Nephron (organoid): Measurements from ENCODE around the gene MACROD2.

Experiments
- H3K27ac Mint-ChIP-seq, 3 experiments: 2 replicates each; pipeline ENCODE4 v1.8.0; 2020; ENCODE audit warnings: mixed read lengths in 3 of 3, mild to moderate bottlenecking in 2 of 3, moderate library complexity in 1 of 3
- H3K27me3 Mint-ChIP-seq: 2 replicates; pipeline ENCODE4 v1.8.0; 2021; ENCODE audit warnings: low read depth, mild to moderate bottlenecking, moderate library complexity, mixed read lengths
- H3K36me3 Mint-ChIP-seq: 2 replicates; pipeline ENCODE4 v1.8.0; 2020; ENCODE audit warnings: low read depth, mixed read lengths
- H3K4me1 Mint-ChIP-seq: 2 replicates; pipeline ENCODE4 v1.8.0; 2020; ENCODE audit warnings: mixed read lengths
- H3K4me3 Mint-ChIP-seq, 3 experiments: 2 replicates each; pipeline ENCODE4 v1.8.0; 2020; ENCODE audit warnings: mild to moderate bottlenecking in 3 of 3, mixed read lengths in 3 of 3, moderate library complexity in 2 of 3
- H3K9me3 Mint-ChIP-seq: 2 replicates; pipeline ENCODE4 v1.8.0; 2020; ENCODE audit warnings: mixed read lengths
- TF ChIP-seq, protein P1 (sequence below), 3 experiments: fragments of 200-600 bp; sonication (generic); IDR thresholded peaks; one replicate each; pipeline ENCODE4 v1.5.0; 2021; ENCODE audit warnings: antibody characterized with exemption in 3 of 3; ENCODE audit not compliant: unreplicated experiment in 3 of 3

Gene MACROD2

DNA sequence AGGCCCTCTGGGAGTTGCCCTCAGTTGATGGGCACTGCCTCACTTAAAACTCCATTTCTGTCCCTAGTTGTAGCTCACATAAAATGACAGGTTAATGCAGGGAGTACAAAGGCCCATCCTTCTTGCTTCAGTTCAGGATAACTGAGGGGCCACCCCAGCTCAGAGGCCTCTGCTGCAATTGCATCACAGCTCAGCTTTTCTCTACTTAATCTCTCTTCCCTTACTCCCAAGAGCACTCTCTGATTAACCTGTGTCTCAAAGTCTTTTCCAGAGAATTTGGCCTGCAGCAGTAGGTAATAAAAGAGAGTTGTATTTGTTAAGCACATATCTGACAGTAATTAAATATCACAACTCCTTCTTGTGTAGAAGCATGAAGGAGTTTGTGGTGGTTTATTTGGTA, 383.0 kb downstream of the MACROD2 start:
- H3K27me3 Mint-ChIP-seq, result no peaks in the 10 kb centered on the region
- TF ChIP-seq, protein P1, sequence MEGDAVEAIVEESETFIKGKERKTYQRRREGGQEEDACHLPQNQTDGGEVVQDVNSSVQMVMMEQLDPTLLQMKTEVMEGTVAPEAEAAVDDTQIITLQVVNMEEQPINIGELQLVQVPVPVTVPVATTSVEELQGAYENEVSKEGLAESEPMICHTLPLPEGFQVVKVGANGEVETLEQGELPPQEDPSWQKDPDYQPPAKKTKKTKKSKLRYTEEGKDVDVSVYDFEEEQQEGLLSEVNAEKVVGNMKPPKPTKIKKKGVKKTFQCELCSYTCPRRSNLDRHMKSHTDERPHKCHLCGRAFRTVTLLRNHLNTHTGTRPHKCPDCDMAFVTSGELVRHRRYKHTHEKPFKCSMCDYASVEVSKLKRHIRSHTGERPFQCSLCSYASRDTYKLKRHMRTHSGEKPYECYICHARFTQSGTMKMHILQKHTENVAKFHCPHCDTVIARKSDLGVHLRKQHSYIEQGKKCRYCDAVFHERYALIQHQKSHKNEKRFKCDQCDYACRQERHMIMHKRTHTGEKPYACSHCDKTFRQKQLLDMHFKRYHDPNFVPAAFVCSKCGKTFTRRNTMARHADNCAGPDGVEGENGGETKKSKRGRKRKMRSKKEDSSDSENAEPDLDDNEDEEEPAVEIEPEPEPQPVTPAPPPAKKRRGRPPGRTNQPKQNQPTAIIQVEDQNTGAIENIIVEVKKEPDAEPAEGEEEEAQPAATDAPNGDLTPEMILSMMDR (IDR thresholded peaks at IDR 0.05; ENCODE audit: unreplicated experiment in 3 of 3), result no peak
- no peaks in the 10 kb centered on the region for H3K36me3 Mint-ChIP-seq
- H3K4me1 Mint-ChIP-seq, result peaks cover 21% of the 10 kb centered on the region
- no peak overlapping the region for H3K4me3 Mint-ChIP-seq
- peaks cover 4% of the 10 kb centered on the region for H3K9me3 Mint-ChIP-seq
- no peak overlapping the region for H3K27ac Mint-ChIP-seq

DNA sequence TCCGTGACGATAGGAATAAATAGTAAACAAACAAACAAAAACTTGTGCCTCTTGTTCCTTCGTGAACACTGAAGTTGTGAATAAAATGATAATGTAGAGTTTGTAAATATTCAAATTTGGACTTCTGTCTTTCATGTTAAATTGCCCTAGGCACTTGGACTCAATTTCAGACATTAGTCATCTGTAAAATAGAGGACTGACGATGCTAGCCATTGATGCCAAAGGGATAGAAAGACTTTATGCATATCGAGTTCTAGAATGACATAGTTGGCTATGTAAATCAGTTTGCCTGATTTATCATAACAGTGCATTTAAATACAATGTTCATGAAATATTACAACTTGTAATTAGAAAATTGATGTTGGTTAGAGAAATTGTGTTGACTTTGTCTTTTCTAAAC, 388.0 kb downstream of the MACROD2 start:
- Mint-ChIP-seq H3K4me3 (no peak overlapping the region), H3K9me3 (peaks cover 15% of the 10 kb centered on the region), H3K4me1 (peaks cover 15% of the 10 kb centered on the region), H3K27ac (no peak overlapping the region), H3K27me3 (no peaks in the 10 kb centered on the region), H3K36me3 (no peaks in the 10 kb centered on the region)
- TF ChIP-seq, protein P1 (IDR thresholded peaks at IDR 0.05; ENCODE audit: unreplicated experiment in 3 of 3), result no peak

DNA sequence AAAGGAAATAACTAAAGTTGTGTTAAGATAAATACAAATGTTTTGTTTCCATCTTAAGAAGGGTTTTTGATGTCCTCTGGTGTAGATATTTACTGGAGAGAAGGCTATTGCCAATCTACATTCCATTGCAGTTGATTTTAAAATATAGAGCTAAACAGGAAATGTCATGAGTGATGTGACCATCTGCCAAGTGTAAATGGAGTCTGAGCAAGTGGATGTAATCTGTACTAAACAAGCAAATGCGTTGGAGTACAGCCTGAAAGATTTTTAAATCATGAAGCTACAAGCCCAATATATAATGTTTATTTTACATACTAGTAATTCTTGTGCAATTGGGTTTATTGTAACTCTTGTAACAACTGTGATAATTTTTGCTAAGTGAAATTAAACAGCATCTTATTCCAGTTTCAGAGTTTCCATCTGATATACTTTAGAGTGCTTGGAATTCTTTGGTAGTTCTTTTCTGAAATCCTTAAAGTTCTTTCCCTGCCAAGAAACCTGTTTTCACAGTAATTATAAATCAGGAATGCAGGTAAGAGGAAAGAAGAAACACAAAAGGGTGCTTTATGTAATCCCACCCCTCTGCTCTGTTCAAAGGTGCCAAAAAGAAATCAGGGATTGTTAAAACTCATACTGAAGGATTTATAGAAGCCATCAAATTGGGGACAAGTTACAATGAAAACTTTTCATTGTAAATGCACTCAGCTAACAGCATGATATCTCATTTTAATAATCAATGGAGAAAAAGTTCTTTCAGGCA, 389.3 kb downstream of the MACROD2 start:
- peak overlapping the region in 2 of 3 experiments; percentile 12 to 33 for H3K27ac Mint-ChIP-seq
- no peak overlapping the region for H3K4me3 Mint-ChIP-seq
- no peaks in the 10 kb centered on the region for H3K36me3 Mint-ChIP-seq
- peaks cover 9% of the 10 kb centered on the region for H3K4me1 Mint-ChIP-seq
- TF ChIP-seq, protein P1 (IDR thresholded peaks at IDR 0.05; ENCODE audit: unreplicated experiment in 3 of 3), result no peak
- H3K27me3 Mint-ChIP-seq, result no peaks in the 10 kb centered on the region
- H3K9me3 Mint-ChIP-seq, result peaks cover 22% of the 10 kb centered on the region

DNA sequence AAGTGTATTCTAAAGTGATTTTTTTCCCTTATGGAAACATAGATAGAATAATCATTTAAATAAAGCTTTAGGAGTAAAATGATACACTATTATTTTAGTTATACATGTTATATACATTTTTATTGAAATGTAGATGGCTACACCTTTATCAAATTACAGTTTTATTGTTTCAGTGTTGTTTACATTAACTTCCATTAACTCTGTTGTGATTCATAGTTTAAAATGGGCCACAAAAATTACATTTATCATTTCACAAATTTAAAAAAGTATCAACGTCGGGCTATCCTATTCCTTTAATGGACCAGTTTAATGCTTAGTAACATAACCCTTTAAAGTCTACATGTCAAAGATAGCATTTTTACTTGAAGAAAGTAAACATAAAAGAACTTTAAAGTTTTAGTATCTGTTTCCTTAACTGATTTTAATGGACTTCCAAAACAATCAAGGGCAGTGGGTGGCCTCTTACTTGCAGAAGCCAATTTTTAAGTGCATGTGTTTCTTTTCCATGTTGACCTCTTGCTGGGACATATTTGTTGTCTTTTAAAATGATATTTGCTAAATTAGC, 389.9 kb downstream of the MACROD2 start:
- Mint-ChIP-seq H3K9me3 (peaks cover 23% of the 10 kb centered on the region), H3K4me1 (peaks cover 9% of the 10 kb centered on the region), H3K27ac (no peak overlapping the region), H3K4me3 (no peak overlapping the region), H3K36me3 (no peaks in the 10 kb centered on the region), H3K27me3 (no peaks in the 10 kb centered on the region)
- TF ChIP-seq, protein P1 (IDR thresholded peaks at IDR 0.05; ENCODE audit: unreplicated experiment in 3 of 3), result no peak

DNA sequence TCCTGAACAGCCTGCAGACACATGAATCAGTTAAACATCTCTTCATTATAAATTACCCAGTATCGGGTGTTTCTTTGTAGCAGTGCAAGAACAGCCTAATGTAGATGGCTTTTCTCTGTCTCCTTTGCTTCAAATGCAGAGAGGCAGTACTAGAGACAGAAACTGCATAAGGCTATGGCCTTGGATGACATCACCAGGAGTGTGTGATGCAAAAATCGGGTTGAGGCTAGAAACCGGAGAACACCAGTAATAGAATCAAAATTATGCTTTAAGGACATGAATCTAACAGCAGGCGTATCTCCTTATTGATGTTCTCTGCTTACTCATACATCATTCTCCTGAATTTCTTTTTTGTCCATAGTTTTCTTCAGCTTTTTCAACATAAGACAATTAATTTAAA, 391.4 kb downstream of the MACROD2 start:
- no peak overlapping the region for H3K4me3 Mint-ChIP-seq
- H3K27ac Mint-ChIP-seq, result no peak overlapping the region
- TF ChIP-seq, protein P1 (IDR thresholded peaks at IDR 0.05; ENCODE audit: unreplicated experiment in 3 of 3), result no peak
- H3K36me3 Mint-ChIP-seq, result no peaks in the 10 kb centered on the region
- H3K27me3 Mint-ChIP-seq, result no peaks in the 10 kb centered on the region
- H3K4me1 Mint-ChIP-seq, result peaks cover 9% of the 10 kb centered on the region
- H3K9me3 Mint-ChIP-seq, result peaks cover 19% of the 10 kb centered on the region
